HUES6 (cell line): ENCODE results near the gene FOXO3B.
A peak's percentile ranks its signal among the peaks of the same experiment; 100 is the strongest.
"Not testable (repeated sequence)": the region's sequence is repeated elsewhere in the genome, so short reads cannot be mapped to it uniquely, and the experiment has no call there.

Experiments used
- H3K27ac ChIP-seq: 2 replicates; pipeline ENCODE4 v1.7.0; 2013; ENCODE audit warnings: low read depth, mild to moderate bottlenecking, low read length, inconsistent platforms
- H3K27me3 ChIP-seq: 2 replicates; pipeline ENCODE4 v1.6.1; 2013; ENCODE audit warnings: low read length; ENCODE audit not compliant: control insufficient read depth, insufficient read depth
- H3K36me3 ChIP-seq: 2 replicates; pipeline ENCODE4 v1.6.1; 2013; ENCODE audit warnings: low read length; ENCODE audit not compliant: control insufficient read depth, insufficient read depth
- H3K4me1 ChIP-seq: 2 replicates; pipeline ENCODE4 v1.6.1; 2013; ENCODE audit warnings: low read length; ENCODE audit not compliant: control insufficient read depth, insufficient read depth
- H3K4me3 ChIP-seq: 2 replicates; pipeline ENCODE4 v1.5.1; 2013; ENCODE audit warnings: low read depth, low read length
- H3K9ac ChIP-seq: one replicate; pipeline ENCODE4 v1.6.1; 2013; ENCODE audit warnings: mild to moderate bottlenecking, low read length
- H3K9me3 ChIP-seq: 2 replicates; pipeline ENCODE4 v1.6.1; 2013; ENCODE audit warnings: low read depth, low read length; ENCODE audit not compliant: control insufficient read depth, insufficient read depth

FOXO3B gene

GRCh38 chr17:18695143-18695542 is 13.0 kb upstream of the FOXO3B start:
- not testable (repeated sequence) for H3K9me3 ChIP-seq, H3K27ac ChIP-seq, H3K27me3 ChIP-seq, H3K4me3 ChIP-seq, H3K36me3 ChIP-seq, H3K9ac ChIP-seq, H3K4me1 ChIP-seq

- peak overlapping the region; percentile 26 for H3K9ac ChIP-seq
- H3K27ac ChIP-seq: not testable (repeated sequence)
Observed at GRCh38 chr17:18682668-18683067, 554 bp upstream of the FOXO3B start.

GRCh38 chr17:18677381-18677780 is 4.7 kb downstream of the FOXO3B start:
- H3K4me1 ChIP-seq, H3K9me3 ChIP-seq, H3K4me3 ChIP-seq, H3K27me3 ChIP-seq, H3K27ac ChIP-seq, H3K9ac ChIP-seq: not testable (repeated sequence)
- peaks cover 27% of the 10 kb centered on the region for H3K36me3 ChIP-seq

More at GRCh38 chr17:18682668-18683067, 554 bp upstream of the FOXO3B start:
- H3K4me1 ChIP-seq, H3K27me3 ChIP-seq, H3K36me3 ChIP-seq, H3K9me3 ChIP-seq: not testable (repeated sequence)
- H3K4me3 ChIP-seq: peak overlapping the region; percentile 75

DNA sequence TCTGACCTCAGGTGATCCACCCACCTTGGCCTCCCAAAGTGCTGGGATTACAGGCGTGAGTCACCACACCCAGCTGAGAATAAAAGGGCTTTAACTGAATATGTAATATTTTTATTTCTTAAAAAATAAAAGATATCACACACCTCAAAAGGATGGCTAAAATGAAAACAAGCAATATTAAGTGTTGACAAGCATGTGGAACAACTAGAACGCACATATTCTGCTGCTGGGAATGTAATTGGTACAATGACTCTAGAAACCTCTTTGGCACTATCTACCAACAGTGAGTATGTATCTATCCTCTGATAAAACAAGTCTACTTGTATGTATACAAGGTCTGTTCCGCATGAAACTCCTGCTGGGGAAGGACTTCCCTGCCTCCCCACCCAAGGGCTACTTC is 5.2 kb downstream of the FOXO3B start:
- not testable (repeated sequence) for H3K4me1 ChIP-seq, H3K9ac ChIP-seq, H3K9me3 ChIP-seq, H3K27ac ChIP-seq, H3K27me3 ChIP-seq, H3K4me3 ChIP-seq
- peaks cover 31% of the 10 kb centered on the region for H3K36me3 ChIP-seq

GRCh38 chr17:18672395-18673227 is 9.5 kb downstream of the FOXO3B start:
- not testable (repeated sequence) for H3K27ac ChIP-seq, H3K27me3 ChIP-seq, H3K4me1 ChIP-seq, H3K9ac ChIP-seq, H3K4me3 ChIP-seq
- Histone ChIP-seq H3K9me3 (peaks cover 25% of the 10 kb centered on the region), H3K36me3 (peaks cover 56% of the 10 kb centered on the region)

GRCh38 chr17:18668625-18669024 is 13.5 kb downstream of the FOXO3B start:
- peaks cover 24% of the 10 kb centered on the region for H3K9me3 ChIP-seq
- peaks cover 41% of the 10 kb centered on the region for H3K36me3 ChIP-seq
- H3K27me3 ChIP-seq, H3K4me1 ChIP-seq, H3K27ac ChIP-seq, H3K4me3 ChIP-seq, H3K9ac ChIP-seq: not testable (repeated sequence)

- not testable (repeated sequence) for H3K27ac ChIP-seq, H3K4me3 ChIP-seq, H3K9ac ChIP-seq, H3K27me3 ChIP-seq, H3K4me1 ChIP-seq
- Histone ChIP-seq H3K36me3 (peaks cover 39% of the 10 kb centered on the region), H3K9me3 (peaks cover 31% of the 10 kb centered on the region)
Observed at GRCh38 chr17:18667535-18667934, 14.6 kb downstream of the FOXO3B start.

DNA sequence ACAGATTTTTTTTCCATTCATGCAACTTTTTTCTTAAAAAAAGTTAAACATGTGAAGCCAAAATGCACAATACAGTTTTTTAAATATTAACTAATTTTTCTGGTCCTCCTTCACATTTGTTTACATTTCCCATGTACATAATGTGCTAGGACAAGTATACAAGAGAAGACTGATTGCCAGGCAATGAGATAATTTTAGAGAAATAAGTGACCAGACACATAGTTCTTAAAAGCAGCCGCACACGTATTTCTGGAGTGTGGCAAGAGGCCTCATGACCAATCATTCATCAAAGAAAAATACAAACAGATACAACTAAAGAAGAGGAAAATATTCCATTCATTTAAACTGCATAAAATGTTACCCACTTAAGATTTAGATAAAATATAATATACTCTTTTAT is 15.8 kb downstream of the FOXO3B start:
- peaks cover 34% of the 10 kb centered on the region for H3K9me3 ChIP-seq
- H3K4me1 ChIP-seq, H3K27me3 ChIP-seq, H3K4me3 ChIP-seq, H3K9ac ChIP-seq, H3K27ac ChIP-seq: not testable (repeated sequence)
- H3K36me3 ChIP-seq: peaks cover 29% of the 10 kb centered on the region

DNA sequence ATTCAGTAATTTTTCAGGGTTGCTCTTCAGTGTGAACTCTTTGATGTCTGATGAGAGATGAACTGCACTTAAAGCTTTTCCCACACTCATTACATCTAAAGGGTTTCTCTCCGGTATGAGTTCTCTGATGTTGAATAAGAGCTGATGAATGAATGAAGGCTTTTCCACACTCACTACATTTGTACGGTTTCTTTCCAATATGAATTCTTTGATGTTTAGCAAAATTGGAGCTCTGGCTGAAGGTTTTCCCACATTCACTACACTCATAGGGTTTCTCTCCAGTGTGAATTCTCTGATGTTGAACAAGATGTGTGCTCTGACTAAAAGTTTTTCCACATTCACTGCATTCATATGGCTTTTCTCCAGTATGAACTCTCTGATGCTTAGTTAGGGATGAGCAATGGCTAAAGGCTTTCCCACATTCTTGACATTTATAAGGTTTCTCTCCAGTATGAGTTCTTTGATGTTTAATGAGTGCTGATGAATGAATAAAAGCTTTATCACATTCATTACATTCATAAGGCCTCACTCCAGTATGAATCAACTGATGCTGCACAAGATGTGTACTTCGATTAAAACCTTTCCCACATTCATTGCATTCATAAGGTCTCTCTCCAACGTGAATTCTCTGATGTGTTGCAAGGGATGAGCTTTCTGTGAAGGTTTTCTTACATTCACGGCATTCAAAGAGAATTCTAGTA is 20.0 kb downstream of the FOXO3B start:
- H3K27me3 ChIP-seq, H3K4me1 ChIP-seq, H3K36me3 ChIP-seq, H3K27ac ChIP-seq, H3K9ac ChIP-seq, H3K4me3 ChIP-seq: not testable (repeated sequence)
- peaks cover 24% of the 10 kb centered on the region for H3K9me3 ChIP-seq

GRCh38 chr17:18650094-18650493 is 32.0 kb downstream of the FOXO3B start:
- not testable (repeated sequence) for H3K27me3 ChIP-seq, H3K9me3 ChIP-seq, H3K9ac ChIP-seq, H3K4me3 ChIP-seq, H3K27ac ChIP-seq, H3K36me3 ChIP-seq, H3K4me1 ChIP-seq

DNA sequence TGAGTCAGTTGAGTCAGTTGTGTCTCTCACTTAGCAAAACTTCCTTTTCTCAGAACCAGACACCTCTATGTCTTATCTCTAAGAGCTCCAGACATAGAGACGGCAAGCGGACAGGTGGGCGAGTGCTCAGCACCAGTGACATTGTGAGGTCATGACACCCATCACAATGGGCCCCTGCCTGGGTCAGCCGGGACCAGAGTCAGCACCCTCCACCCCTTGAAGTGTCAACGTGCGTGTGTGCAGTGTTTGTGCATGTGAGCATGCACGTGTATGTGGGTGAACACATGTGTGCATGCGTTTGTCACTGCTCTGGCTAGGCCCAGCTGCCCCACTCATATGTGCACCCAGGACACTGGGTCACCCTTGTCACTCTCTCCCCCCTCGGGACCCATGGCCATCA is 37.8 kb downstream of the FOXO3B start, which contains the start of gene TBC1D28:
Gene TBC1D28 (minus strand): TSS at position 101 of the 400 bp plus-strand sequence. CDS start 3,039 bp downstream, outside the sequence.
- not testable (repeated sequence) for H3K36me3 ChIP-seq, H3K4me3 ChIP-seq, H3K9ac ChIP-seq, H3K4me1 ChIP-seq, H3K9me3 ChIP-seq, H3K27ac ChIP-seq, H3K27me3 ChIP-seq
